DND-41 (cell line): ENCODE results near the gene PPP1R3G.

Source experiments
- EZH2 ChIP-seq: IDR thresholded peaks from 3 replicates; pipeline ENCODE4 v1.6.1; 2012; ENCODE audit warnings: borderline replicate concordance, low read depth, mild to moderate bottlenecking, moderate library complexity, low read length, inconsistent platforms; ENCODE audit not compliant: severe bottlenecking
- TF ChIP-seq, protein P1 (sequence below): IDR thresholded peaks from 2 replicates; pipeline ENCODE4 v1.5.1; 2012; ENCODE audit warnings: borderline replicate concordance, low read length, moderate library complexity, mild to moderate bottlenecking; ENCODE audit not compliant: poor library complexity, severe bottlenecking; ENCODE audit errors: extremely low read depth

DNA sequence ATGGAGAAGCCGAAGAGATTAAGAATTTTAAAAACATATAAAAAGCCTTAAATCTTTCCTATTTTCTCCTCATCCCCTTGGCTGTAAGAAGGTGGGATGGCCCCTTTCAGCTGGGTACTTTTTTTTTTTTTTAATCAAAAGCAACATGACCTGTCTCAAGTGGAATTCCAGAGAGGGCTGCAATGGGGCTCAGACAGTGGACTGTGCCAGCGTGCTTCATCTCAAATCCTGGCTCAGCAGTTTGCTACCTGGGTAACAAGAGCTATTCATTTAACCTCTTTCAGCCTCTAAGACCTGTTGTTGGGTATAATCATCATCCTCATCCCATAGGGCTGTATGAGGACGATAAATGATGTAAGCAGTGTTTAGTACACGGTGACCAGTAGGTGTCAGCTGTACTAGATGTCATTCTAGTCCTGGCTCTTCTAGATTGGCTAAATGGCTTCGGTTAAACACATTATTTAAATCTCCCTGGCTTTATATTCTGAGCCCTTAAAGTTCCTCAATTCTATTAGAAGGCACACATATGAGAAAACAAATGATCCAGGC is 6.9 kb upstream of the PPP1R3G start:
- TF ChIP-seq, protein P1, sequence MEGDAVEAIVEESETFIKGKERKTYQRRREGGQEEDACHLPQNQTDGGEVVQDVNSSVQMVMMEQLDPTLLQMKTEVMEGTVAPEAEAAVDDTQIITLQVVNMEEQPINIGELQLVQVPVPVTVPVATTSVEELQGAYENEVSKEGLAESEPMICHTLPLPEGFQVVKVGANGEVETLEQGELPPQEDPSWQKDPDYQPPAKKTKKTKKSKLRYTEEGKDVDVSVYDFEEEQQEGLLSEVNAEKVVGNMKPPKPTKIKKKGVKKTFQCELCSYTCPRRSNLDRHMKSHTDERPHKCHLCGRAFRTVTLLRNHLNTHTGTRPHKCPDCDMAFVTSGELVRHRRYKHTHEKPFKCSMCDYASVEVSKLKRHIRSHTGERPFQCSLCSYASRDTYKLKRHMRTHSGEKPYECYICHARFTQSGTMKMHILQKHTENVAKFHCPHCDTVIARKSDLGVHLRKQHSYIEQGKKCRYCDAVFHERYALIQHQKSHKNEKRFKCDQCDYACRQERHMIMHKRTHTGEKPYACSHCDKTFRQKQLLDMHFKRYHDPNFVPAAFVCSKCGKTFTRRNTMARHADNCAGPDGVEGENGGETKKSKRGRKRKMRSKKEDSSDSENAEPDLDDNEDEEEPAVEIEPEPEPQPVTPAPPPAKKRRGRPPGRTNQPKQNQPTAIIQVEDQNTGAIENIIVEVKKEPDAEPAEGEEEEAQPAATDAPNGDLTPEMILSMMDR = no peak
- TF ChIP-seq EZH2 = no peak
